NT2/D1 (cell line): ENCODE data around the gene CATSPERZ.
A peak's percentile ranks its signal among the peaks of the same experiment; 100 is the strongest.

Experiments used
- DNase-seq: peaks from one replicate; pipeline ENCODE4 v3.0.0-alpha.2; 2011; ENCODE audit warnings: low read depth, low spot score
- H3K27me3 ChIP-seq: 2 replicates; pipeline ENCODE4 v1.6.0; 2011; ENCODE audit warnings: mild to moderate bottlenecking; ENCODE audit not compliant: insufficient read length, insufficient read depth
- H3K36me3 ChIP-seq: 2 replicates; pipeline ENCODE4 v1.6.1; 2011; ENCODE audit warnings: mild to moderate bottlenecking, low read length, mixed read lengths; ENCODE audit not compliant: insufficient read depth, insufficient read length
- H3K4me1 ChIP-seq: 2 replicates; pipeline ENCODE4 v1.5.1; 2011; ENCODE audit not compliant: insufficient read depth, insufficient read length
- H3K4me3 ChIP-seq: 2 replicates; pipeline ENCODE4 v1.5.1; 2011; ENCODE audit warnings: low read depth; ENCODE audit not compliant: insufficient read length
- H3K9ac ChIP-seq: 2 replicates; pipeline ENCODE4 v1.6.0; 2011; ENCODE audit warnings: low read depth; ENCODE audit not compliant: insufficient read length
- H3K9me3 ChIP-seq: 2 replicates; pipeline ENCODE4 v1.5.1; 2011; ENCODE audit warnings: mild to moderate bottlenecking, low read length; ENCODE audit not compliant: insufficient read depth
- SUZ12 ChIP-seq: IDR thresholded peaks from 2 replicates; pipeline ENCODE4 v1.6.1; 2011; ENCODE audit not compliant: insufficient read length, insufficient read depth; ENCODE audit errors: extremely low read depth
- YY1 ChIP-seq: IDR thresholded peaks from 2 replicates; pipeline ENCODE4 v1.6.1; 2011; ENCODE audit not compliant: insufficient read length, insufficient read depth
- ZNF274 ChIP-seq: IDR thresholded peaks from 2 replicates; pipeline ENCODE4 v1.6.1; 2011; ENCODE audit warnings: mild to moderate bottlenecking, low read depth, low read length

CATSPERZ gene

DNA sequence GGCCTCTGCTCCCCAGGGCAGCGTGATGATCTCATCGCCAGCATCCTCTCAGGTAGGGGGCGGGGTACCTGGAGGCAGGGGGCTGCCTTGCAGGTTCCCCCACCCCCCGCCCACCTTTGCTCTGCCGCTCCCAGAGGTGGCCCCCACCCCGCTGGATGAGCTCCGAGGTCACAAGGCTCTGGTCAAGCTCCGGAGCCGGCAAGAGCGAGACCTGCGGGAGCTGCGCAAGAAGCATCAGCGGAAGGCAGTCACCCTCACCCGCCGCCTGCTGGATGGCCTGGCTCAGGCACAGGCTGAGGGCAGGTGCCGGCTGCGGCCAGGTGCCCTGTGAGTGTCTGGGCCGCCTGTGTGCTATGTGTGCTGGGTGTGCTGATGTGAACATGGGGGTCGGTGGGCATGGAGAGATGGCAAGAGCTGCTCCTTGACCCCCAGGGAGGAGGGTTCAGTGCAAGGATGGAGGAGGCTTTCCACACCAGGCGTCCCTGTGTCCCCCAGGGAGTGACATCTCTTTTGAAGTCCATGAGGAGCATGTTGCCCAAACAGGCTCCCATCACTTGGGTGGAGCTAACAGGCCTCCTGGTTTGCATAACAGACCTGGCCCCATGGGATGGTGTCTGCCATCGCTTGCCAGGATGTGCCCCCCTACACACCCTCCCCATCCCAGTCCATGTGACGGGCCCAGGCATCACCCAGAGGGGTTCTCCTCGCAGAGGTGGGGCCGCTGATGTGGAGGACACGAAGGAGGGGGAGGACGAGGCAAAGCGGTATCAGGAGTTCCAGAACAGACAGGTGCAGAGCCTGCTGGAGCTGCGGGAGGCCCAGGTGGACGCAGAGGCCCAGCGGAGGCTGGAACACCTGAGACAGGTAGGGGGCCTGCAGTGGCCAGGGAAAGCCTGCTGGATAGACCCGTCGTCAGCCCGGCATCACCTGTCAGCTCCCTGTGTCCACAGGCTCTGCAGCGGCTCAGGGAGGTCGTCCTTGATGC is 34.7 kb upstream of the CATSPERZ start:
- TF ChIP-seq YY1 (no peak), SUZ12 (no peak), ZNF274 (no peak)
- Histone ChIP-seq H3K4me1 (peaks cover 27% of the 10 kb centered on the region), H3K27me3 (no peaks in the 10 kb centered on the region), H3K9me3 (no peaks in the 10 kb centered on the region), H3K4me3 (no peak overlapping the region), H3K36me3 (peaks cover 68% of the 10 kb centered on the region), H3K9ac (no peak overlapping the region)
- DNase-seq: no peak

GRCh38 chr11:64266339-64266738 is 33.8 kb upstream of the CATSPERZ start:
- DNase-seq: no peak
- H3K36me3 ChIP-seq: peaks cover 64% of the 10 kb centered on the region
- H3K4me3 ChIP-seq: no peak overlapping the region
- no peaks in the 10 kb centered on the region for H3K9me3 ChIP-seq
- H3K27me3 ChIP-seq: no peaks in the 10 kb centered on the region
- no peak overlapping the region for H3K9ac ChIP-seq
- no peak for TF ChIP-seq SUZ12
- no peak for TF ChIP-seq ZNF274
- no peak for TF ChIP-seq YY1
- peaks cover 27% of the 10 kb centered on the region for H3K4me1 ChIP-seq

DNA sequence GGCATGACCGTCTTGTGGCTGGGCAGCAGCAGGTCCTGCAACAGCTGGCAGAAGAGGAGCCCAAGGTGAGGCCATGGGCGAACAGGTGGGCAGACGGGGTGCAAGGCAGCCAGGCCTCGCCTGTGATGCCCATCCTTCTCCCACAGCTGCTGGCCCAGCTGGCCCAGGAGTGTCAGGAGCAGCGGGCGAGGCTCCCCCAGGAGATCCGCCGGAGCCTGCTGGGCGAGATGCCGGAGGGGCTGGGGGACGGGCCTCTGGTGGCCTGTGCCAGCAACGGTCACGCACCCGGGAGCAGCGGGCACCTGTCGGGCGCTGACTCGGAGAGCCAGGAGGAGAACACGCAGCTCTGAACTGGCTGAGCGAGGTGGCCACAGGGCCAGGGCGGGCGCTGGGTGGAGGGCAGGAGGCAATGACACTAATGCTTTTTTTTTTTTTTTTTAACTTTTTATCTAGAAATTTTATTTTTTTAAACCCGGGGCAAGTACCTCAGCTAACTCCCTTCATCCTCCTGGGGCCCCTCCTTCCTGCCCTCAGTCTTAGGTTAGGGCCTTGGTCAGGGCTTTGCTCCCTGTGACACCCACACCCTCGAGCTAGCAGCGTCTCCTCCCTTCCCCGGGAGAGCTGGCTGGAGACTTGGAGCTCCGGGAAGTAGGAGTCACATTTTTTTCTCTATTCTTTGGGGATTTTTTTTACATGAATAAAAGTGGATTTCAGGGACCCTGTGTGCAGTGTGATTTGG is 32.8 kb upstream of the CATSPERZ start:
- Histone ChIP-seq H3K4me3 (no peak overlapping the region), H3K9me3 (no peaks in the 10 kb centered on the region), H3K4me1 (peaks cover 27% of the 10 kb centered on the region), H3K27me3 (no peaks in the 10 kb centered on the region), H3K9ac (no peak overlapping the region), H3K36me3 (peaks cover 55% of the 10 kb centered on the region)
- no peak for DNase-seq
- TF ChIP-seq SUZ12 (no peak), ZNF274 (no peak), YY1 (no peak)

- H3K9ac ChIP-seq: peak overlapping the region; percentile 90
- H3K4me3 ChIP-seq: peak overlapping the region; percentile 95
- TF ChIP-seq SUZ12 (no peak), ZNF274 (no peak), YY1 (no peak)
- H3K27me3 ChIP-seq: no peaks in the 10 kb centered on the region
- H3K36me3 ChIP-seq: peaks cover 55% of the 10 kb centered on the region
- H3K4me1 ChIP-seq: peaks cover 23% of the 10 kb centered on the region
- no peaks in the 10 kb centered on the region for H3K9me3 ChIP-seq
- no peak for DNase-seq
These were observed 31.9 kb upstream of the CATSPERZ start for GRCh38 chr11:64268025-64268892.

DNA sequence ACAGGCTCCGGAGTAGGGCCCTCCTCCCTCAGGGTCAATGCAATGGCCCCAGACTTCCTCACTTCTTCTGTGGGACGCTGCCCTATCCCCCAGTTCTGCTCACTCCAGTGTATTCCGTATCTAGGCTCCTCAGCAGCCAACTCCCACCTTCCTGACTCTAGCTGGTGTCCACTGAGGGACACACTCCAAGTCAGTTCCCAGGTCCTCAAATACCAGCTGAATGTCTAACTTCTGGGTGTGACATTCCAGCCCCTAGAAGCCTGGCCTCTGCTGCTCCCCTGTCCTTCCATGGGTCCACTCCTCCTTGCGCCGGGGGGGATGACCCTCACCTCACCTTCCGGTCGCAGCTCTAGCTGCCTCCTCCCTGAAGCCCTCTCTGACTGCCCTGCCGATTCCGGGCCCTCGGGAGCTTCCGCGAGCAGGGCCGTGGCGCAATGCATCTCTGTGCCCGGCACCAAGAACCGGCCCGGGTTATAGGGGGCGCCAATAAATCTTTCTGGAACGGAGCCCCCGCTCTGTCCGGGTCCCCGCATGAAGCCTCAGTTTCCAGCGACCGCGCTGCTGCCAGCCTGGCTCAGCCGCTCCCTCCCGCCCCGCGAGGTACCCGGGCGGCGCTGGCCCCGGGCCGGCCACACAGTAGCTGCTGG is 31.1 kb upstream of the CATSPERZ start:
- DNase-seq: no peak
- H3K27me3 ChIP-seq: no peaks in the 10 kb centered on the region
- TF ChIP-seq SUZ12 (no peak), YY1 (no peak), ZNF274 (no peak)
- H3K4me1 ChIP-seq: peaks cover 17% of the 10 kb centered on the region
- H3K4me3 ChIP-seq: peak overlapping the region; percentile 95
- H3K36me3 ChIP-seq: peaks cover 50% of the 10 kb centered on the region
- H3K9ac ChIP-seq: peak overlapping the region; percentile 90
- no peaks in the 10 kb centered on the region for H3K9me3 ChIP-seq

- peak; percentile 99 for DNase-seq
- Histone ChIP-seq H3K4me1 (peaks cover 14% of the 10 kb centered on the region), H3K9me3 (no peaks in the 10 kb centered on the region), H3K27me3 (no peaks in the 10 kb centered on the region), H3K9ac (peak overlapping the region; percentile 90), H3K36me3 (peaks cover 43% of the 10 kb centered on the region), H3K4me3 (peak overlapping the region; percentile 95)
- TF ChIP-seq YY1 (peak; percentile 99), ZNF274 (no peak)
These were observed 30.5 kb upstream of the CATSPERZ start for GRCh38 chr11:64269540-64270220.
